ENCODE measurements around the gene CCL4L2. TPM values are rescaled to one million over a fixed set of nuclear protein-coding genes. Genes with fewer than 3 reads are reported as not detected.
"Not testable (repeated sequence)": the region's sequence is repeated elsewhere in the genome, so short reads cannot be mapped to it uniquely, and the experiment has no call there.

Gene CCL4L2
- polyA plus RNA-seq, 3 donors: 2.4 to 4.6 (median 3.2) TPM

DNA sequence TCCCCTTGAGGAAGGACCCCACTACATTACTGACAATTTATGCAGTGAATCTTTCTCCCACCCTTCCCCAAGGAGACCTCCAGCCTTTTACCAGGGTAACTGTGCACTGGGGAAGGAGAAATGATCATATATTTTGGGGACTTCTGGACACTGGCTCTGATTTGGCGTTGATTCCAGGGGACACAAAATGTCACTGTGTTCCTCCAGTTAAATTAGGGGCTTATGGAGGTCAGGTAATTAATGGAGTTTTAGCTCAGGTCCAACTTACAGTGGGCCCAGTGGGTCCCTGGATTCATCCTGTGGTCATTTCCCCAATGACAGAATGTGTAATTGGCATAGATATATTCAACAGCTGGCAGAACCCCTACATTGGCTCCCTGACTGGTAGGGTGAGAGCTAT, 8.7 kb downstream of the CCL4L2 start:
- DNase-seq (ENCODE audit: low read depth in 3 of 3, low spot score in 2 of 3): not testable (repeated sequence)

DNA sequence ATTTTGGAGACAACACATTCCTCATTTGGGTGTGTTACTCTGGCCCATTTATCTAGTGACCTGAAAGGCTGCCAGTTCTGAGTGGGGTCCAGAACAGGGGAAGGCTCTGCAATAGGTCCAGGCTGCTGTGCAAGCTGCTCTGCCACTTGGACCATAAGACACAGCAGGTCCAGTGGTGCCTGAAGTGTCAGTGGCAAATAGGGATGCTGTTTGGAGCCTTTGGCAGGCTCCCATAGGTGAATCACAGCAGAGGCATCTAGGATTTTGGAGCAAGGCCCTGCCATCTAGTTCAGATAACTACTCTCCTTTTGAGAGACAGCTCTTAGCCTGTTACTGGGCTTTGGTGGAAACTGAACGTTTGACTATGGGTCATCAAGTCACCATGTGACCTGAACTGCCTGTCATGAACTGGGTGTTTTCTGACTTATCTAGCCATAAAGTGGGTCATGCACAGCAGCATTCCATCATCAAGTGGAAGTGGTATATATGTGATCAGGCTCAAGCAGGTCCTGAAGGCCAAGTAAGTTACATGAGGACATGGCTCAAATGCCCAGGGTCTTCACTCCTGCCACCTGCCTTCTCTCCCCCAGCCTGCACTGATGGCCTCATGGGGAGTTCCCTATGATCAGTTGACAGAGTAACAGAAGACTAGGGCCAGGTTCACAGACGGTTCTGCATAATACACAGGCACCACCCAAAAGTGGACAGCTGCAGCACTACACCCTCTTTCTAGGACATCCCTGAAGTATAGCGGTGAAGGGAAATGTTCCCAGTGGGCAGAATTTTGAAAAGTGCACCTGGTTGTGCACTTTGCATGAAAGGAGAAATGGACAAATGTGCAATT, 10.1 kb downstream of the CCL4L2 start:
- not testable (repeated sequence) for DNase-seq (ENCODE audit: low read depth in 3 of 3, low spot score in 2 of 3)

DNA sequence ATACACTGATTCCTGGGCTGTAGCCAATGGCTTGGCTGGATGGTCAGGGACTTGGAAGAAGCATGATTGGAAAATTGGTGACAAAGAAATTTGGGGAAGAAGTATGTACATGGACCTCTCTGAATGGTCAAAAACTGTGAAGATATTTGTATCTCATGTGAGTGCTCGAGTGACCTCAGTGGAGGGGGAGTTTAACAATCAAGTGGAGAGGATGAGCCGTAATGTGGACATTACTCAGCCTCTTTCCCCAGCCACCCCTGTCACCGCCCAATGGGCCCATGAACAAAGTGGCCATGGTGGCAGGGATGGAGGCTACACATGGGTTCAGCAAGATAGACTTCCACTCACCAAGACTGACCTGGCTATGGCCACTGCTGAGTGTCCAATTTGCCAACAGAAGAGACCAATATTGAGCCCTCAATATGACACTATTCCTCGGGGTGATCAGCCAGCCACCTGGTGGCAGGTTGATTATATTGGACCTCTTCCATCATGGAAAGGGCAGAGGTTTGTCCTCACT, 10.8 kb downstream of the CCL4L2 start:
- DNase-seq (ENCODE audit: low read depth in 3 of 3, low spot score in 2 of 3): not testable (repeated sequence)

DNA sequence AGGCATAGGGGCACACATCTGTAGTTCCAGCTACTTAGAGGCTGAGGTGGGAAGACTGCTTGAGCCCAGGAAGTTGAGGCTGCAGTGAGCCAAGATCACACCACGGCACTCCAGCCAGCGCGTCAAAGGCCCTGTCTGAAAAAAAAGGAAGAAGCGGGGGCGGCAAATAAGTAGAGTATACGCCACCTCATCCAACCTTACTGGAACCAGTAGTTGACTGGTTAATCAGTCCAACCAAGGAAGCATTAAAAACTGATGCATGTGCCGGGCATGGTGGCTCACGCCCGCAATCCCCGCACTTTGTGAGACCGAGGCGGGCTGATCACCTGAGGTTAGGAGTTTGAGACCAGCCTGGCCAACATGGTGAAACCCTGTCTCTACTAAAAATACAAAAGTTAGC, 12.1 kb downstream of the CCL4L2 start:
- DNase-seq (ENCODE audit: low read depth in 3 of 3, low spot score in 2 of 3): not testable (repeated sequence)

DNA sequence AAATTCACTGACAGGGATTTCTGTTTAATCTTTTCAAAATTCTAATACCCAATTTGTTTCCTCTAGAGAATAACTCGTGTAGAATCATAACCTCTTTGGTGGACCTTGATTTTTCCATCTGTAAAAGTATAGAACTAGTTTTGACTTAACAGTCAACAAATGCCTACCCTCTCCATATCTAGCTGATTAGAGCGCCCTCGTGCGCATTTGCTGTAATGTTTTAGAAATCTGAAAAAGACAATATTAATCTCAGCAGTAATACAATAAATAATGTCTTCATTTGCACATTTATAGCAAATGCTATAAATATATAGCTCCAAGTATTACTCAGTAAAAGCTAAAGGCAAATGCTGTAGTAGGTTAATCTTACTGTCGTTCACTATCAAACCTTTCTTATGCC, 18.8 kb downstream of the CCL4L2 start:
- DNase-seq (ENCODE audit: low read depth in 3 of 3, low spot score in 2 of 3): not testable (repeated sequence)

DNA sequence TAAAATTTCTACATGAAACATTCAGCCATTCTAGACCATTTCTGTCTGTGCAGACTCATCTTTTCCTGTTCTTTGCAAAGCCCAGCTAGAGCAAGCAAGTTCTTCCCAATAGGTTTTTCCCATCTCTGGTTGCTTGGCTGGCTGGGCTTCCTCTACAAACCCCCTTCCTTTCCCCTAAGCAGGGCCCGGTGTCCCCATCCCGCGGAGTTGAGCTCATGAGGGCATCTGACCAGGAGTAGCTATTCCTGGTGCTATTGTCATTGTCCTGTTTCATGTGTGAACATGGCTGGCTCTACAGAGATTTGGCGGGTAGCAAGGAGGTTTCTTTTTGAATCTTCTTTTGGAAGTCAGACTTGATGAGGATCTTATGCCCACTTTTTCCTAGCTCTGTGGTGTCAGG, 31.2 kb downstream of the CCL4L2 start:
- DNase-seq (ENCODE audit: low read depth in 3 of 3, low spot score in 2 of 3): not testable (repeated sequence)

Other genes starting within 250 kb of the CCL4L2 start
- under 1 TPM in 2 of 3 donors, not detected in 1; 0.13 to 0.14 TPM for gene CCL16, start 229.6 kb upstream of the CCL4L2 start, polyA plus RNA-seq (ENCODE audit: insufficient read length in 3 of 3)
- gene CCL14, start 224.3 kb upstream of the CCL4L2 start, polyA plus RNA-seq (ENCODE audit: insufficient read length in 3 of 3): 10 to 100 TPM; 14.1 to 25.3 (median 16.3) TPM
- 1 to 10 TPM; 6.4 to 8.1 (median 7.9) TPM for gene CCL15, start 209.5 kb upstream of the CCL4L2 start, polyA plus RNA-seq (ENCODE audit: insufficient read length in 3 of 3)
- under 1 TPM in 1 of 3 donors, not detected in 2; 0.38 TPM for gene CCL23, start 193.1 kb upstream of the CCL4L2 start, polyA plus RNA-seq (ENCODE audit: insufficient read length in 3 of 3)
- not detected for gene CCL18, start 146.8 kb upstream of the CCL4L2 start, polyA plus RNA-seq (ENCODE audit: insufficient read length in 3 of 3)
- gene CCL3, start 120.9 kb upstream of the CCL4L2 start, polyA plus RNA-seq (ENCODE audit: insufficient read length in 3 of 3): 1 to 10 TPM; 2.4 to 5.0 (median 4.2) TPM
- gene CCL4, start 107.2 kb upstream of the CCL4L2 start, polyA plus RNA-seq (ENCODE audit: insufficient read length in 3 of 3): 1 to 10 TPM; 1.3 to 5.0 (median 2.0) TPM
- gene TBC1D3B, start 34.4 kb upstream of the CCL4L2 start, polyA plus RNA-seq (ENCODE audit: insufficient read length in 3 of 3): 1 to 10 TPM; 3.4 to 5.0 (median 4.0) TPM
- 1 to 10 TPM; 1.6 to 2.1 (median 1.6) TPM for gene CCL3L1, start 14.3 kb upstream of the CCL4L2 start, polyA plus RNA-seq (ENCODE audit: insufficient read length in 3 of 3)
- not detected for gene TBC1D3I, start 53.5 kb downstream of the CCL4L2 start, polyA plus RNA-seq (ENCODE audit: insufficient read length in 3 of 3)
- gene TBC1D3G, start 112.8 kb downstream of the CCL4L2 start, polyA plus RNA-seq (ENCODE audit: insufficient read length in 3 of 3): not detected
- not detected for gene TBC1D3H, start 177.4 kb downstream of the CCL4L2 start, polyA plus RNA-seq (ENCODE audit: insufficient read length in 3 of 3)